UCSD-AML1 (cell line): ENCODE data around the gene INKA1.
"Not testable (repeated sequence)": the region's sequence is repeated elsewhere in the genome, so short reads cannot be mapped to it uniquely, and the experiment has no call there.

ENCODE experiments used
- DNase-seq: peaks from one replicate; lab custom pipeline; 2025; ENCODE audit not compliant: unreplicated experiment; lab: John Stamatoyannopoulos, UW

INKA1 gene

DNA sequence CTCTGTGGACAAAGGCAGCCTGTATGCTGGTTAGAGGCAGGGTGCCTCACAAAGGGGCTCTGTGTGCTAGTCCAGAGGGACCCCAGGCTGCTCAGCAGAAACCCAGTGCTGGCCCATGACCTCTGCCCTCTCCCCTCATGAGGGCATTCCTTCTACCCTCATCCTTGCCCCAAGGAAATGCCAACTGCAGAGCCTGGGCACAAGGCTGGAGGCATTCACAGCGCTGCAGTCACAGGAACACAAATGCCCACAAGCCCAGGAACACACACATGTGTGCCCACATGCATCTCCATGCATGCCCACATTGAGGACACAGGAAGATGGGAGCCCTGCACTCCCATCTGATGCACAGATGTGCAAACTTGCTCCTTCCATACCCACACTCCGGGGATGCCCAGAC lies 3.8 kb downstream of the INKA1 start:
- DNase-seq = peak; percentile 80

DNA sequence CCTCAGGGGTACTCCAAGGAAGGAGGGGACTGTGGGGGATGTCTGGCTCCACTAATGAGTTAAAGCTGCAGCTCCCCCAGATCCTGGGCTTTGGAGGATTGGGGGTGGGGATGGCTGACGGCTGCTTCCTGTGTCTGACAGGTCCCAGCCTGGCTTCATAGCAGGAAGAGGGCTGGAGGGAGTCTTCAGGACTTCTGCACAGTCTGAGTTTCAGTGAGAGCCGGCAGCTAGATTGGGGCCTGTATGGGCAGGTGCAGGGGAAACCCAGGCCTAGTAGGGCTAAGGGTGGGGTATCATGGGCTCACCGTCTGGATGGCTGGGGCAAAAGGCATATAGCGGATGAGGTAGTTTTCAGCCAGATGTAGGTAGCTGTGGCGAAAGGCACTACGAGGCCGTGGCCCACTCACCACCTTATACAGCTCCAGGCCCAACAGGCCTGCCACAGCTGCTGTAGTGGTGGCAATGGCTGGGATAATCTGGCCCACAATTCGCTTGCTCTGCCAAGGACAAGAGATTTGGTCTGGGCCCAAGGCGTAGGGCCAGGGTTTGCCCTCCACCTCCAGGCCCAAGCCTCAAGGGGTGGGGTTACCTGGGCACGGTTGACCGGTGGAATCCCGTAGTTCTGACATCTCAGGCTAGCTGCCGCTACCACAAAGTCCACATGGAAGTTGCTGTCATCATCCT lies 4.5 kb downstream of the INKA1 start:
- peak; percentile 87 for DNase-seq

DNA sequence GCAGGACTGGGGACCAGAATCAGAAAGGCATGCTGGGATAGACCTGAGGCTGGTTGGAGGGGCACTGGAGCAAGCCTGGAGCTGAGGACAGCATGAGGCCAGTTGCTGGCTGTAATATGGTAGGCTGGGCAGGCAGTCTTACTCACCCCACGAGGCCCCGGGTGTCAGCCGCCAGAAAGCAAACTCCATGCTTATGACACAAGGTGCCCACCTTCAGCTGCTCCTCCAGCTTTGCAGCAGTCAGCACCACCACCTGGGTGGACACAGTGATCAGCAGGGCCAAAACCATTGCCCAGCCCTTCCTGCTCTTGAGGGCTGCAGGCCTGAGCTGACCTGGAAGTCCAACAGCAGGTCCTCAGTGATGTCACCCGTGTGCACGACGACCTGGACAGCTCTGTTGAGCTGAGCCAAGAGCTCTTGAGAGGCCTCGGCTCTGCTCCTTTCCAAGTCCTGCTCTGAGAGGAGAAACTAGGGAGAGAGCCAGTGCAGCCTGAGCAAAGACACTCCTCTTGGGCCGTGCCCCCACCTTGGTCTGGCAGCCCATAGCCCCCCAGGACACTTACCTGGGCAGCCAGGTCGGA lies 9.9 kb downstream of the INKA1 start:
- DNase-seq = no peak

DNA sequence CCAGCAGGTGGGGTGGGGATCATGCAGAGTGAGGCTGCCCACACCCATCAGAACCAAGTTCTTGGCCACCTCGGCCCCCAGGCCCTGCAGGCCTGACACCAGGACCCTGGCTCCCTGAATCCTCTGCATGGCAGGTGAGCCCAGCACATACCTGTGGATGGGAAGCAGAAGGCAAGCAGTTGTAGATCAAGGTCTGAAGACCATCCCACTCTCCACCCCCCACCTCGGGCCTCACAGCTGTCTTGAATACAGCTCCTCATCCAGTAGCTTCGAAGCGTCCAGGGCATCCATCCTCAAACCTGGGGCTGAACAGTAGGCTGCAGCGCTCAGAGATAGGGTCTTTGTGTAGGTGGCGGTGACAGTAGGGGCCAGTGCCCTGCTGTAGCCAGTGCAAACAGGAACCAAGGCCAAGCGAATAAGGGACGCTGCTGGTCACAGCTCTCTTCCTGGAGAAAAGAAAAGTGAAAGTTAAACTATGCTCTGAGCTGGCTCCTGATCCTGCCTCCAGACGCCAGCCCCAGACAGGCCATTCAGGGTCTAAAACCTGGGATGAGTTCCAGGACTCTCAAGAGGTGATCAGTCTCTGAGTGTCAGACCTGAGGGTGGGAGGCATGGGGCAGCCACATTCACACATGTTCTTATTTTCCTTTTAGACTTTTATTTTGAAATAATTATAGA lies 10.6 kb downstream of the INKA1 start, which contains the start of gene UBA7:
Gene UBA7 (minus strand): TSS at position 457 of the 678 bp plus-strand sequence. CDS start 166 bp downstream, at position 291.
- peak; percentile 60 for DNase-seq

DNA sequence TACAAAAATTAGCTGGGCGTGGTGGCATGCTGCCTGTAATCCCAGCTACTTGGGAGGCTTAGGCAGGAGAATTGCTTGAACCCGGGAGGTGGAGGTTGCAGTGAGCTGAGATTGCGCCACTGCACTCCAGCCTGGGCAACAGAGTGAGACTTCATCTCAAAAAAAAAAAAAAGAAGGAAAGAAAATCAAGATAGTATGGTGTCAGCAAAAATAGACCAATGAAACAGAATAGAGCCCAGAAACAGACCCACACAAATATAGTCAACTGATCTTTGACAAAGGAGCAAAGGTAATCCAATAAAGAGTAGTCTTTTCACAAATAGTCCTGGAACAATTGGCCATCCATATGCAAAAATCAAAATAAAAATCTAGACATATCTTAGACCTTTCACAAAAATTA lies 20.1 kb downstream of the INKA1 start:
- DNase-seq = not testable (repeated sequence)

DNA sequence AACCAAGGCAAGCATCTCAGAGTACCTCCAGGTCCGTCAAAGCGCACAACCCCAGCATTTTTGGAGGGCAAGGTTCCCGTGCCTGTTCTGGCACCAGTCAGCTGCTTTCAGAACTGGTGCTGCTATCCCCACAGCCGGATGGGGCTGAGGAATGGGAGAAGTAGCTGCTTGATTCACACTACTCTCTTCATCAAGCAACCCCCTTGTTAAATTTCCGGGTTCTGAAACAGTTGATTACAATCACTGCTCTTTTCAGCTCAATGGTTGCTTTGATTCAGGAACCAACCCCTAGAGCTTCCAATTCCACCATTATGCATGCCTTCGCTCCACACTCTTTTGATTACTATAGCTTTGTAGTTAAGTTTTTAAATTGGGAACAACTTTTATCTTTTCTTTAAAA lies 23.0 kb downstream of the INKA1 start:
- DNase-seq = no peak

DNA sequence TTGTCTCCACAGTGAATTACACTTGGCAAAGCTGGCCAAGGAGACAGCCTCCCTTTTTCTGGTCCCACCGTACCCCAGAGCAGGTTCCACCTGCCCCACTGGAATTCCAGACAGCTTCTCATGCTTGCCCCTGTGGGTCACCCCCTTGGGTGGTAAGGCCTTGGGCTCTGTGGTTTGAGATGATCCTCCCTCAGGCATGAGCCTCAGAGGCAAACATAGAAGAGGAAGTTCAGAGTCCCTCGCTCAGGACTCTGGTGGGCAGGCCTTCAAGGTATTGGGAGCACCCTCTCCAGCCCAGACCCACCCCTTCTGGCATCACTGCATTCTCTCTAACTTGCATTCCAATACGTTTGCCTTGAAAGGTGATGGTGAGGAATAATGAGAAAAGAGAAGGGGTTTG lies 28.3 kb downstream of the INKA1 start:
- peak; percentile 41 for DNase-seq

DNA sequence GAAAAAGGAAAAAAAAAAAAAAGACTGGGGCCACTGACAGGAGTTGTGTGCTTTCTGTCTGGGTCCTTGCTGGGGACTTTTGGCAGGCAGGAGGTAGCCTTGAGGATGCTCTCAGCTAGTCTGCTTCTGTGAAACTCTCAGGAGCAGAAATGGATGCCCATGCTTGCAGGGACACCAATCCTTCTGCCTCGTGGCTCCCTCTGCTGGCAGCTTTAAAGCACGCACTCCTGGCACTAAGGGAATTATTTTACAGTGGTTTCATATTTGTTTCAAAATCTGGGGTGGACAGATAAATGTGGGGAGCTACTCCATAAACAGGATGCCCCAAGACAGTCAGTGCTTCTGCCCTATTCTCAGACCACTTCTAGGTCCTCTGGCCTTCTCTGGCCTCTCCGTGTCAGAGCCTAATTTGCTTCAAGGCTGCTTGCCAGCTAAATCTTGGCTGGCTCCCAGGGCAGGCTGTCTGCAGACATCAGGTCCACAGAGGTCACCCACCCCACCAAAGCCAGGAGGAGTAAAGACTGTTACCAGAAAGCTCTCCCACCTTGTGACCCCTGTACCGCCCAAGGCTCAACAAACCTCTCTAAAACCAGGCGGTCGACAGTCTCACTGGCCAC lies 36.2 kb downstream of the INKA1 start:
- peak; percentile 79 for DNase-seq

DNA sequence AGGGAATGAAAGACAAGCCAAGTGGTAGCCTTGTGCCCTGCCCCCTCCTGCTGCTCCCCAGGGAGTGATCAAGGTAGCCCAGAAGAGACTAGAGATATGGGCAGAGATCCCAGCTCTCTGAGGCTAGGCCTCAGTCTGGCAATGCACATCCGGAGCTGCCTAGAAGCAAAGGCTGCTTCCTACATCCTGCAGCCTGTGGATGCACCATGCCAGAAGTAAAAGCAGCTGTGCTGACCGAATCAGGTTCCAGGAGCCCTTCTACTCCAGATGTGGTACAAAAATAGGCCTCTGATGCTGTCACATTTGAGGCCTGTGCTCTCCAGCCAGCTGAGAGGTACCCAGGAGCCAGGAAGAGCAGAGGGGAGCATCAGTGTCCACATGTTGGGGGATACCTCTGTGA lies 37.3 kb downstream of the INKA1 start:
- DNase-seq = no peak

DNA sequence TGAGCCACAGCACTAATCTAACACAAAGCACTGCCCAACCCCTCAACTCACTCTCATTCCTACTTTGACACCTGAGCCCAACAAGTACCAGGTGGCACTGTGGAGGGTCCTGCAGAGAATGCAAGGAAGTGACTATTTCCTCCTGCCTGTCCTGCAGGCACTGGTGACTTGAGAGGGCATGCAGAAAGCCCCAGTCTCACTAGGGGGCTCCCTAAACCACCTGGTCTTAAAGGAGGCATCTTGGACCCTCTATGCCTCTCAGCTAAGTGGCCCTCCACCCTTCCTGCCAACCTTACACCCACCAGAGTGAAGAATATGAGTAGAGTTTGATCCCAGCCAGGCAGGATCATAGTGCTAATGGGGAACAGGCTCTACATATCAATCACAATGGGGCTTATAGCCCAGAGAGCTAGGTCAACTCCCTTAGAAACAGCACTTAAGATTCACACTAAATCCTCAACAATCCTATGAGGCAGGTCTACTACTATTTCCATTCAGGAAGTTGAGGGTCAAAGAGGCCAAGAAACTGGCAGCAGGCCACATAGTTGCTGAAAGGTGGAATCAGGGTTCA lies 38.1 kb downstream of the INKA1 start:
- DNase-seq = peak; percentile 55

DNA sequence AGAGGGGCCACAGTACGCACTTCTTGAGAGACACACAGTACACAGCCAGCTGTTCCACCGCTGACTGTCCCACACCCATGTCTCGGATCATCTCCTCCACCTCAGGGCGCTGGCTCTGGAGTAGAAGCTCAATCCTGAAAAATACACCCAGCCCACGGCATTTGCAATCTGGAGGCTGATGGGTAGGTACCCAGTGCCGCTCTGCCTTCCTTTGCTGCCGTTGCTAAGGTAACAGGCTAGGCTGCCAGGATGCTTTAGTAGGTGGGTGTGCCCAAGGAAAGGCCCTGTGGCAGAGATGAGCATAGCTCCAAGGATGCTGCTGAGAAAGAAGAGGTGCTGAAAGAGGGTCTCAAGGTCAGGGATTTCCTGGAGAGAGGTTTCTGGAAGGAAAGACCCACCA lies 38.7 kb downstream of the INKA1 start:
- no peak for DNase-seq

DNA sequence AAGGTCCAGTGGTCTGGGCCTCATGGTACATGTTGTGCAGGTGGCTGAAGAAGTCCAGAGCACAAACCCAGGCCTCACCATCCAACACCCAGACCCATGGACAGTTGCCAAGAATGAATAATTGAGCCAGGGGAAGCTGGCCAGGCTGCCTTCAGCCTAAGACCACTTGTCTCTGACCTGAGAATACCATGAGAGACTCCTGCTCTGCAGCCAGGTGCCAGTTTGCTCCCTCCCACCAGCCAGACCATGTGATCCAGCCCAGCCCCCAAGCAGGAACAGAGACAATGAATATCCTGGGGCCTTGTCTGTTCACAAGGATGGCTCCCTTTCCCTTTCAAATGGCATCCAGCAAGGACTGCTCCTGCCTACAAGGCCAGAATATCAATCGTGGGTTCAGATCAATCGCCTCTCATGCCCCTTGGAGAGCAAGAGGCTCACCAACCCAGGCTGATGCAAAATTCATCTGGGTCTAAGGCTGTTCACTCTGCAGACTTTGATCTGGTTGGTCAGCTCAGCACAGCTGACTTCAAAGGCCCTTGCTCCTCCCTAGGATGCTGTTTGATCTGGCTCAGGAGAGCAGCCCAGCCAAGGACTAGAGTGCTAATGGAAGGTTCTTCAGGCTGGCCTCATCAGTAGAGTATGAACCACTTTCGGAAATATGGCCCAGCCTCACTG lies 39.9 kb downstream of the INKA1 start:
- no peak for DNase-seq

DNA sequence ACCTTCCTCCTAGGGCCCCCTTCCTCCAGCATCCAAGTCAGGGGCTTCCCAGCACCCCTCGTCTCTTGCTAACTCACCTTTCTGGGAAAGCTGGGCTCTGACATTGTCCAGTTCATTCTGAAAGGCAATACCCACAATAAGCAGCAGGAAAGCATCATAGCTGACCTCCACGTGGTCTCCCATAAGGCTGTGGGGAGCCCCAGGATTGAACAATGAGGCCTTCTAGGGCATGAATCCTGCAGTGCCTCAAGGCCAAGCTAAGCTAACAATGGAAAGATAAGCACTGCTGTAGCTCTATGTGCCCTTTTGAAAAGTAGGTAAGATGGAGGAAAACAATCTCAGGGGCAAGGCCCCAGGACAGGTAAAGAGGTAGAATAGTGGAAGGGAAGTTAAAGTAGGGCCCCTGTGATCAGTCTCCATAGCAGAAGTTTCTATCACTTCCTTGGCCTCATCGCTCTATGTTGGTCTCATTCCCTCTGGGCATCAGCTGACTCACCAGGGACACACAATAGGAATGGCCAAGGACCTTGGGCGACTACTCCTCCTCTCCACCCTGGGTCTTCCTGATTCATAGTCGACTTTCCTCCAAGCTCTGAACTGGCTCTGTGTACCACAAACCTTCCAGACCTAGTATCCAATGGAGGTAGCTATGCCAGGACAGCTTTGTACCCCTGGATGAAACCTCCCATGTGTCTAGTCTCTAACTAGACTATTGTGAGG lies 41.6 kb downstream of the INKA1 start:
- no peak for DNase-seq

DNA sequence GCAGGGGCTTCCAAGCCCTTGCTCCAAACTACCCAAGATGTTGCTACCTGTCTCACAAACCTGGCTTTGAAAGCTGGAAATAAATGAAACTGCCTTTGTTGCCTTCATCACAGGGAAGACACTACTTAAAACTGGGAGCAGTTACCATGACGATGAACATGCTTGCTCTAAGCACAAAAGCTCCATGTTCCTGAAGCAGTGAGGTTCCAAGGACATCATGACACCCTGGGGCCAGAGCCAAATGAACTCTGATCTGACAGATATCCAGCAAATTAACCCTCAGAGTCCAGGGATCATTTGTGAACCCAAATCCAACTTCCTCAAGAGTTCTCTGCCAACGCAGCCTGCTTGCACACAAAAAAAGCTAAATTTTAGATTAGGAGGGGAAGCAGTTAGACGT lies 42.6 kb downstream of the INKA1 start:
- no peak for DNase-seq
